Endothelial cell of umbilical vein (primary cell): ENCODE data around the gene SLC12A7.

Experiments
- EZH2 ChIP-seq: IDR thresholded peaks from 2 replicates; pipeline ENCODE4 v1.6.1; 2012; ENCODE audit warnings: borderline replicate concordance, low read depth, mild to moderate bottlenecking, moderate library complexity, low read length, inconsistent platforms; ENCODE audit not compliant: severe bottlenecking
- FOS ChIP-seq: IDR thresholded peaks from 2 replicates; pipeline ENCODE4 v1.6.1; 2011; ENCODE audit warnings: mild to moderate bottlenecking, low read length, moderate library complexity, borderline replicate concordance; ENCODE audit not compliant: insufficient read depth
- MYC ChIP-seq: IDR thresholded peaks from one replicate; pipeline ENCODE4 v1.6.1; 2011; ENCODE audit warnings: mild to moderate bottlenecking, low read depth, low read length
- POLR2A ChIP-seq: IDR thresholded peaks from 2 replicates; pipeline ENCODE4 v1.6.1; 2012; ENCODE audit warnings: low read depth, mild to moderate bottlenecking, control low read depth, low read length
- POLR2AphosphoS5 ChIP-seq: IDR thresholded peaks from 2 replicates; pipeline ENCODE4 v1.6.1; 2012; ENCODE audit warnings: low read depth, mild to moderate bottlenecking, control low read depth, low read length, moderate library complexity; ENCODE audit not compliant: insufficient read depth
- TF ChIP-seq, protein P1 (sequence below), 2 donors: IDR thresholded peaks; 1 replicate in 1 of 2; 2 replicates in 1 of 2; pipeline ENCODE4 v1.5.1; 2011; ENCODE audit warnings: low read length in 2 of 2, mild to moderate bottlenecking in 2 of 2, moderate library complexity in 2 of 2, control low read depth in 1 of 2, inconsistent platforms in 1 of 2, low read depth in 1 of 2; ENCODE audit not compliant: insufficient read depth in 1 of 2; ENCODE audit errors: extremely low read depth in 1 of 2

GRCh38 chr5:1121044-1121443 lies 9.2 kb upstream of the SLC12A7 start:
- TF ChIP-seq, protein P1, sequence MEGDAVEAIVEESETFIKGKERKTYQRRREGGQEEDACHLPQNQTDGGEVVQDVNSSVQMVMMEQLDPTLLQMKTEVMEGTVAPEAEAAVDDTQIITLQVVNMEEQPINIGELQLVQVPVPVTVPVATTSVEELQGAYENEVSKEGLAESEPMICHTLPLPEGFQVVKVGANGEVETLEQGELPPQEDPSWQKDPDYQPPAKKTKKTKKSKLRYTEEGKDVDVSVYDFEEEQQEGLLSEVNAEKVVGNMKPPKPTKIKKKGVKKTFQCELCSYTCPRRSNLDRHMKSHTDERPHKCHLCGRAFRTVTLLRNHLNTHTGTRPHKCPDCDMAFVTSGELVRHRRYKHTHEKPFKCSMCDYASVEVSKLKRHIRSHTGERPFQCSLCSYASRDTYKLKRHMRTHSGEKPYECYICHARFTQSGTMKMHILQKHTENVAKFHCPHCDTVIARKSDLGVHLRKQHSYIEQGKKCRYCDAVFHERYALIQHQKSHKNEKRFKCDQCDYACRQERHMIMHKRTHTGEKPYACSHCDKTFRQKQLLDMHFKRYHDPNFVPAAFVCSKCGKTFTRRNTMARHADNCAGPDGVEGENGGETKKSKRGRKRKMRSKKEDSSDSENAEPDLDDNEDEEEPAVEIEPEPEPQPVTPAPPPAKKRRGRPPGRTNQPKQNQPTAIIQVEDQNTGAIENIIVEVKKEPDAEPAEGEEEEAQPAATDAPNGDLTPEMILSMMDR (IDR thresholded peaks at IDR 0.05; ENCODE audit: extremely low read depth in 1 of 2, insufficient read depth in 1 of 2, low read depth in 1 of 2, low read length in 2 of 2) = no peak
- TF ChIP-seq EZH2 (no peak), FOS (no peak), POLR2A (no peak), POLR2AphosphoS5 (no peak), MYC (no peak)
